ENCODE results near the gene FAM200B.

Gene FAM200B

DNA sequence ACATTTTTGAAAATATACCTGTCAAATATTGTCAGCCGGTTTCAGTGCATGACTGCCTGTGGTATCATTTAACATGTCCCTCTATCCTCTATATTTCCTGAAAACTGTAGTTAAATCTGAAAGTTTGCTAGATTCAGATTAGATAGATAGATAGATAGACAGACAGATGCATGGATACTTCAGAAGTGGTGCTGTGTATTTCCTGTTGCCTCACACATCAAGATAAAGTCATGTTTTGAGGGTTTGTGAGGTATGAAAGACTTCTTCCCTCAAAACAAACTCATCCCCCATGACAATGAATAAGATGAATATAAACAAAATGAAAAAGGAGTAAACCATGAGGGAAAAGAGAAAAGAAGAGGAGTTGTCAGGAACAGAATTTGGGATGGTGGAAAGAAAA lies 15.2 kb downstream of the FAM200B start:
- no peak overlapping the region for H3K4me3 Mint-ChIP-seq
- H3K27ac Mint-ChIP-seq, result no peak overlapping the region
- no peaks in the 10 kb centered on the region for H3K9me3 Mint-ChIP-seq
- no peaks in the 10 kb centered on the region for H3K36me3 Mint-ChIP-seq (ENCODE audit: low read depth)
- H3K4me1 Mint-ChIP-seq (ENCODE audit: low read depth), result peaks cover 7% of the 10 kb centered on the region
- peaks cover 21% of the 10 kb centered on the region for H3K27me3 Mint-ChIP-seq (ENCODE audit: low read depth)

GRCh38 chr4:15702941-15703403 lies 21.3 kb downstream of the FAM200B start, which contains the start of gene BST1:
TSS of gene BST1 (plus strand) at chr4:15703065. CDS start at chr4:15703145, 80 bp downstream.
- H3K4me3 Mint-ChIP-seq, result peak within 1 kb of the TSS; percentile 84
- peaks cover 7% of the 10 kb centered on the region for H3K4me1 Mint-ChIP-seq (ENCODE audit: low read depth)
- H3K9me3 Mint-ChIP-seq, result no peaks in the 10 kb centered on the region
- peak within 1 kb of the TSS; percentile 6 for H3K27ac Mint-ChIP-seq
- H3K36me3 Mint-ChIP-seq (ENCODE audit: low read depth), result no peaks in the 10 kb centered on the region
- peaks cover 20% of the 10 kb centered on the region for H3K27me3 Mint-ChIP-seq (ENCODE audit: low read depth)

DNA sequence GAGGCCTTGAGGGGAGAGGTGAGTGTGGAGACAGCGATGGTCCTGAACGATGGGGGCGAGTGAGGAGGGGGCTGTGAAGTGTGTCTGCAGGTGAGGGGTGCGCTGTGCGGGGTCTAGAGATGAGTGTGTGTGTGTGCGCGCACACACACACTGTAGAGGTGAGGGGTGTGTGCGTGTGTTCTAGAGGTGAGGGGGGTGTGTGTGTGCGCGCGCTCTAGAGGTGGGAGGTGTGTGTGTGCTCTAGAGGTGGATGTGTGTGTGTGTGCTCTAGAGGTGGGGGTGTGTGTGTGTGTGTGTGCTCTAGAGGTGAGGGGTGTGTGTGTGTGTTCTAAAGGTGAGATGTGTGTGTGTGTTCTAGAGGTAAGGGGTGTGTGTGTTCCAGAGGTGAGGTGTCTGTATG lies 21.8 kb downstream of the FAM200B start:
- H3K27me3 Mint-ChIP-seq (ENCODE audit: low read depth), result peaks cover 20% of the 10 kb centered on the region
- H3K36me3 Mint-ChIP-seq (ENCODE audit: low read depth), result no peaks in the 10 kb centered on the region
- H3K4me3 Mint-ChIP-seq, result peak overlapping the region; percentile 75
- H3K4me1 Mint-ChIP-seq (ENCODE audit: low read depth), result peaks cover 7% of the 10 kb centered on the region
- H3K27ac Mint-ChIP-seq, result peak overlapping the region; percentile 6
- H3K9me3 Mint-ChIP-seq, result no peaks in the 10 kb centered on the region

DNA sequence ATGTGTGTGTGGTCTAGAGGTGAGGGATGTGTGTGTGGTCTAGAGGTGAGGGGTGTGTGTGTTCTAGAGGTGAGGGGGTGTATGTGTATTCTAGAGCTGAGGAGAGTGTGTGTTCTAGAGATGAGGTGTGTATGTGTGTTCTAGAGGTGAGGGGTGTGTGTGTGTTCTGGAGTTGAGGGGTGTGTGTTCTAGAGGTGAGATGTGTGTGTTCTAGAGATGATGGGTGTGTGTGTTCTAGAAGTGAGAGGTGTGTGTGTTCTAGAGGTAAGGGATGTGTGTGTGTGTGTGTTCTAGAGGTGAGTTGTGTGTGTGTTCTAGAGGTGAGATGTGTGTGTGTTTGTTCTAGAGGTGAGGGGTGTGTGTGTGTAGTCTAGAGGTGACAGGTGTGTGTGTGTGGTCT lies 22.5 kb downstream of the FAM200B start:
- peaks cover 16% of the 10 kb centered on the region for H3K27me3 Mint-ChIP-seq (ENCODE audit: low read depth)
- H3K4me3 Mint-ChIP-seq, result peak overlapping the region; percentile 10
- H3K36me3 Mint-ChIP-seq (ENCODE audit: low read depth), result no peaks in the 10 kb centered on the region
- H3K27ac Mint-ChIP-seq, result no peak overlapping the region
- H3K4me1 Mint-ChIP-seq (ENCODE audit: low read depth), result peaks cover 7% of the 10 kb centered on the region
- no peaks in the 10 kb centered on the region for H3K9me3 Mint-ChIP-seq

DNA sequence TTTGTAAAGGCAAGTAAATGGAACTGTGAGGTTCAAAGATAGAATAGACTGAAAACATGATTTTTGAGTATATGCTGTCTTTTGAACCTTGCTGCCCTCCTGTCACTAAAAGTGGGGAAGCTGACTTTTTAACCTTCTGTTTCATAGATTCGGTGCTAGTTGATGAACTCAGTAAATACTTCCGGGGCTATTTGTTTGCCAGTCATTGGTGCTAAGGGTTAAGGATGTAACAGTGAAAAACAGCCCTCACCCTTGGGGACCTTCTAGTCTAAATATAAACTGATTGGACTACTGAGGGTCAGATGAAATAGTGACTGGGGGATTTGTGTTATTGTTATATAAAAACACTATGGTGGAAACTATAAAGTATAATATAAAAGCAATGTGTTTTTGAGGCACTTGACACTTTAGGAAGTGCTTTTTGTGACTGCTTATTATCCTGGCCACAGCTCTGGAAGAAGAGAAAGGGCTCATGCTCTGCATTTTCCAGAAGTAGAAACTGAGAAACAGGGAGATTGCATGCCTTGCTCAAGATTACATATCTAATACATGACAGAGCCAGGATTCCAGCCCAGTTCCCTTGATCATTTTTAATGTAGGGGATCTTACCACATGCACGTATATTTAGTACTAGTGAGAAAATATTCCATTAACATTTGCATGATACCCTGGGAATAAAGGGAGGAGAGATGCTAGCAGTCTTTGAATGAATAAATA lies 25.2 kb downstream of the FAM200B start:
- no peaks in the 10 kb centered on the region for H3K9me3 Mint-ChIP-seq
- H3K4me1 Mint-ChIP-seq (ENCODE audit: low read depth), result peaks cover 7% of the 10 kb centered on the region
- H3K4me3 Mint-ChIP-seq, result no peak overlapping the region
- H3K36me3 Mint-ChIP-seq (ENCODE audit: low read depth), result no peaks in the 10 kb centered on the region
- H3K27ac Mint-ChIP-seq, result no peak overlapping the region
- H3K27me3 Mint-ChIP-seq (ENCODE audit: low read depth), result peaks cover 10% of the 10 kb centered on the region

DNA sequence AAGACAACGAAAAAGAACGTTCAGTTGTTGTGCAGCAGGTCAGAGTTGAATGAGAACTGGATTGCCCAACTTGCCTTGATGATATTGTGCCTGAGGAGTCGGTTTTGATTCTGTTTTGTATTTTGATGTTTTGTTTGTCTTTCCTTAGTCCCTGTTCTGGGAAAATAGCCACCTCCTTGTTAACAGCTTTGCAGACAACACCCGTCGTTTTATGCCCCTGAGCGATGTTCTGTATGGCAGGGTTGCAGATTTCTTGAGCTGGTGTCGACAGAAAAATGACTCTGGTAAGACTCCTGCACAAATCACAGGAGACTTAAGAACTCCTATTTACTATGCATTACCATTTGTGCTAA lies 25.7 kb downstream of the FAM200B start:
- peaks cover 12% of the 10 kb centered on the region for H3K27me3 Mint-ChIP-seq (ENCODE audit: low read depth)
- peaks cover 7% of the 10 kb centered on the region for H3K4me1 Mint-ChIP-seq (ENCODE audit: low read depth)
- no peaks in the 10 kb centered on the region for H3K36me3 Mint-ChIP-seq (ENCODE audit: low read depth)
- H3K4me3 Mint-ChIP-seq, result no peak overlapping the region
- no peak overlapping the region for H3K27ac Mint-ChIP-seq
- no peaks in the 10 kb centered on the region for H3K9me3 Mint-ChIP-seq

DNA sequence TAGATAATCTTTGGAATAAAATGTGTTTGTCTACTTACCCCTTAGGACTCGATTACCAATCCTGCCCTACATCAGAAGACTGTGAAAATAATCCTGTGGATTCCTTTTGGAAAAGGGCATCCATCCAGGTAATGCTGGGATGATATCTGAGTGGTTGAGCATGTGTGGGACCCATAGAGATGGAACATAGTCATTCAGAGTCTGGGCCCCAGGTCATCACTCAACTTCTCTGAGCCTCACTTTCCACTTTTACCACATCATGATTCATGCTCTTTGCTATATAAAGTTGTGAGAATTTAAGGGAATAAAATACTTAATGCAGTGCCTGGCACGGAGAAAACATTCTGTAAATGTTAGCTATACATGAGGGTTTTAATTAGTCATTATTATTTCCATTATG lies 30.1 kb downstream of the FAM200B start:
- H3K27me3 Mint-ChIP-seq (ENCODE audit: low read depth), result peaks cover 10% of the 10 kb centered on the region
- H3K36me3 Mint-ChIP-seq (ENCODE audit: low read depth), result no peaks in the 10 kb centered on the region
- no peak overlapping the region for H3K27ac Mint-ChIP-seq
- H3K4me1 Mint-ChIP-seq (ENCODE audit: low read depth), result no peaks in the 10 kb centered on the region
- no peaks in the 10 kb centered on the region for H3K9me3 Mint-ChIP-seq
- no peak overlapping the region for H3K4me3 Mint-ChIP-seq

DNA sequence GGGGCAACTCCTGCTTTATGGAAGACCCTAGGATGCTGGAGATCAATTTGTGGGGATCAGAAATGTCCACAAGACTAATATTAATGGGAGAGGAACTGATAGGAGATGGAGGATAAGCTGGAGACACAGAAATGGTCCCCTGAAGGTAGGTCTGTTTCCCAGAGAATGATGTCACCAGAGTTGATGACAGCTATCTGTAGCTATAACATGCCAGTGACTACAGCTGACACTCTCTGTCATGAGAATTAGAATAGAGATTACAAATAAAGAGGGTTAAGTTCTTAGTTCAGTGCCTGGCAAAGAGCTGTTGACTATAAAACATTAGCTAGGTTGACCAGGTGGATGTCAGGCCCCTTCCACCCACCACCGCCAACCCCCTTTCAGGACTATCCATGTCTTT lies 30.6 kb downstream of the FAM200B start:
- no peaks in the 10 kb centered on the region for H3K36me3 Mint-ChIP-seq (ENCODE audit: low read depth)
- no peaks in the 10 kb centered on the region for H3K9me3 Mint-ChIP-seq
- no peak overlapping the region for H3K4me3 Mint-ChIP-seq
- H3K4me1 Mint-ChIP-seq (ENCODE audit: low read depth), result no peaks in the 10 kb centered on the region
- peaks cover 7% of the 10 kb centered on the region for H3K27me3 Mint-ChIP-seq (ENCODE audit: low read depth)
- H3K27ac Mint-ChIP-seq, result no peak overlapping the region

- peaks cover 7% of the 10 kb centered on the region for H3K27me3 Mint-ChIP-seq (ENCODE audit: low read depth)
- H3K27ac Mint-ChIP-seq, result no peak overlapping the region
- H3K4me1 Mint-ChIP-seq (ENCODE audit: low read depth), result no peaks in the 10 kb centered on the region
- H3K9me3 Mint-ChIP-seq, result no peaks in the 10 kb centered on the region
- H3K4me3 Mint-ChIP-seq, result no peak overlapping the region
- no peaks in the 10 kb centered on the region for H3K36me3 Mint-ChIP-seq (ENCODE audit: low read depth)
Observed at GRCh38 chr4:15714141-15714540, 32.5 kb downstream of the FAM200B start.

- Mint-ChIP-seq H3K9me3 (no peaks in the 10 kb centered on the region), H3K27me3 (ENCODE audit: low read depth) (peaks cover 7% of the 10 kb centered on the region), H3K4me3 (no peak overlapping the region), H3K27ac (no peak overlapping the region), H3K4me1 (ENCODE audit: low read depth) (no peaks in the 10 kb centered on the region), H3K36me3 (ENCODE audit: low read depth) (no peaks in the 10 kb centered on the region)
Observed at GRCh38 chr4:15714646-15715435, 33.2 kb downstream of the FAM200B start.

DNA sequence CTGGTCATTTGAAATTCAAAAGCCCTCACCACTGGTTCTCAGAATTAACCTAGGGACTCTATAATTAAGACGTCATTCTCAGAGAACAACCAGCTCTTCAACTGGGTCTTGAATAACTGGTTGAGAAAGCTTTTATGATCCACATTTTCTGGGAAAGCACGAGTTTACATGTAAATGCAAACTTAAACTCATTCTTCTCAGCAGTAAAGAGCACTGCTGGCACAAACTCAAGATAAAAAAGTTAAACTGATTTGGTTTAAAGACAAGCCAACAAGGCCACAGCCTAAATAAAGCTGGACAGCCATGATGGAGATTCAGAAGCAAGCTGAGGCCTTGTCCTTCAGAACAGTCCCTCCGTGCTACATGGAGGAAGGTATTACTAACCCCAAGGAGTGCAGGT lies 34.5 kb downstream of the FAM200B start:
- H3K4me1 Mint-ChIP-seq (ENCODE audit: low read depth), result no peaks in the 10 kb centered on the region
- no peaks in the 10 kb centered on the region for H3K9me3 Mint-ChIP-seq
- H3K4me3 Mint-ChIP-seq, result no peak overlapping the region
- no peak overlapping the region for H3K27ac Mint-ChIP-seq
- no peaks in the 10 kb centered on the region for H3K36me3 Mint-ChIP-seq (ENCODE audit: low read depth)
- peaks cover 7% of the 10 kb centered on the region for H3K27me3 Mint-ChIP-seq (ENCODE audit: low read depth)

DNA sequence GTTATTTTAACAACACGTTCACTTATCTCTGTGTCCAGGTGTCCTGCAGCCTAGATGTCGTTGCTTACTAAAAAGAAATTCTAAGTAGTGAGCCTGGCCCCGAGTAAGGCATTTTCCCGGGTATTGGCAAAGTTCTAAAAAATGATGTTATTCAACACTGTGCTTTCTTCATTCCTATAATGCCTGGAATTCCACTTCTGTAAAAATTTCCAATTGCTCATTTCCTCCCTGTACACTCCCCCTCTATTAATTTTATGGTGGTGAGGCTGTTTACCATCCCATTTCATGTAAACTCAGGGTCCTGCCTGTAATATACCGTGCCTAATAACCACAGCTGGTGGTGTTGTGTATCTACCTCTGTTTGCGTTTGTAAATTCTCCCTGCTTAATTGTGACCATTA lies 35.5 kb downstream of the FAM200B start:
- Mint-ChIP-seq H3K4me1 (ENCODE audit: low read depth) (no peaks in the 10 kb centered on the region), H3K4me3 (no peak overlapping the region), H3K27ac (no peak overlapping the region), H3K9me3 (no peaks in the 10 kb centered on the region), H3K36me3 (ENCODE audit: low read depth) (no peaks in the 10 kb centered on the region), H3K27me3 (ENCODE audit: low read depth) (no peaks in the 10 kb centered on the region)

DNA sequence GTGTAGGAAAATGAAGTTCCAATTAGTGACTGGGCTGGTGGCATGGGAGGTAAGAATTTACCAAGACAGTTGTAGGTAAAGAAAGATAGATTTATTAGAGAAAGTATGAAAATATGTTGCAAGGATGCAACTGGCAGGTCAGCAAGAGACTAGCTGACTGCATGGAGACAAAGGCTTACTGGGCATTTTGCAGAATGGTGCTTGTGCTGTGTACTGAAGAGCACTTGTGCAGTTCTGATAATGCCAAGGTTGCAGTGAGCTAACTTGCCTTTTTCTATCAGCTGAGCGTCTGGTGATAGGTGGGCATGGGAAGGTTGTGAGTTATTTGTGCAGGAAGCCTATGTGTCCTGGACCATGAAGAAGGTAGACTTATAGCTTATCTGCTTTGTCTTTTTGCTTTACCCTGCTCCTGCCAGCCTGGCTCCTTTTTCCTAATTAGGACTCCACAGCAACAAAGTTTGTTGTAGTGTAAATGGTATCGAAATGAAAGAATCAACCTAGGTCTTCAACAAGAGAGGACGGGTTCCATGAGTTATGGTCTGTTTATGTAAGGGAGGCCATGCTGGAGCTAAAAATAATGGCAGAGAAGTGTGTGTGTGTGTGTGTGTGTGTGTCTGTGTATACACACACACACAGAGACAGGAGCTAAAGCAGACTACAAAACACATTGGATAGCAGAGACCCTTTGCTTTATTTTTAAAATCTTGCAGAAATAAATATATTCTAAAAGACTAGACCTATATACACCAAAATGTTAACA lies 36.2 kb downstream of the FAM200B start:
- no peak overlapping the region for H3K27ac Mint-ChIP-seq
- no peaks in the 10 kb centered on the region for H3K27me3 Mint-ChIP-seq (ENCODE audit: low read depth)
- no peak overlapping the region for H3K4me3 Mint-ChIP-seq
- no peaks in the 10 kb centered on the region for H3K9me3 Mint-ChIP-seq
- no peaks in the 10 kb centered on the region for H3K36me3 Mint-ChIP-seq (ENCODE audit: low read depth)
- H3K4me1 Mint-ChIP-seq (ENCODE audit: low read depth), result no peaks in the 10 kb centered on the region

DNA sequence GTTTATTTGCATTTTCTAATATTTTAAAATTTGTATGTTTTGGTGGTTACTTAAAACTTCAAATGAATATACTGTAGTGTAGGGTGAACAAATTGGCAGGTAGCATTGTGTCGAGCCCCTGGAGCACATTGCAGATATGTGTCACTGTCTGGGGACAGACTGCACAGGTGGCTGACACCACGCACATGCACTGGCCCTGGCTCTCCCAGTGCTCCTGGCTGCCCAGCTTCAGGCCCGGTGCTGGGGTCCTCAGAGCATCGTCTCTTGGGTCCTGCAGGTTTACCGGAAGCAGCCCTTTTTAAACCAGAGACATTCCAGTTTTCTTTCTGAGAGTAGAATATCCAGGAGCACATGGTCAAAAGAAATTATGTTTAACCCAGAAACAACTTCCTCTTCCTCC lies 36.8 kb downstream of the FAM200B start:
- Mint-ChIP-seq H3K27me3 (ENCODE audit: low read depth) (no peaks in the 10 kb centered on the region), H3K27ac (no peak overlapping the region), H3K36me3 (ENCODE audit: low read depth) (no peaks in the 10 kb centered on the region), H3K4me1 (ENCODE audit: low read depth) (no peaks in the 10 kb centered on the region), H3K9me3 (no peaks in the 10 kb centered on the region), H3K4me3 (no peak overlapping the region)

DNA sequence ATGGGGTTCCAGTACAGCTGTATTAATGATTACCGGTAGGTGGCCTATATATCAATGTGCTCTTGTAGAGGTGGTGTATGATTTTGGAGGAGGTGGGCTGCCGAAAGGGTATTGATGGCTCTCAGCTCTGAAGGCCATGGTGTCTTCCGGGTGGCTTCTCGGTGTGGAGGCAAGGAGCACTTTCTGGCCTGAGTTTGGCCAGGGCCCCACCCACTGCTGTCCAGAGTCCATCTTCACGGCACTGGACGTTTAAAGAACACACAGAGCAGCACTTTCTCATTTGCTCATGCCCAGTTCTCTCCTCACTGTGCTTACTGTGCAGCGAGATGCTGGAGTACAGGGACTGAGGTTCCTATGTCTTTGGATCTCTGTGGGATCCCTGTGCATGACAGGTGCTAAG lies 37.3 kb downstream of the FAM200B start:
- Mint-ChIP-seq H3K4me1 (ENCODE audit: low read depth) (no peaks in the 10 kb centered on the region), H3K27ac (no peak overlapping the region), H3K27me3 (ENCODE audit: low read depth) (no peaks in the 10 kb centered on the region), H3K4me3 (no peak overlapping the region), H3K9me3 (no peaks in the 10 kb centered on the region), H3K36me3 (ENCODE audit: low read depth) (no peaks in the 10 kb centered on the region)

Data from T-helper 1 cell treated with Interleukin-12 subunit alpha and Interleukin-12 subunit beta and Interleukin-4 antibody, amounts not matched to agents 30 μg/mL and 1 μg/mL, for 36 hours (primary cell).